ENCODE measurements around the gene NCAPG.

GRCh38 chr4:17894421-17894820 lies 83.6 kb downstream of the NCAPG start:
- TF ChIP-seq, protein P1, sequence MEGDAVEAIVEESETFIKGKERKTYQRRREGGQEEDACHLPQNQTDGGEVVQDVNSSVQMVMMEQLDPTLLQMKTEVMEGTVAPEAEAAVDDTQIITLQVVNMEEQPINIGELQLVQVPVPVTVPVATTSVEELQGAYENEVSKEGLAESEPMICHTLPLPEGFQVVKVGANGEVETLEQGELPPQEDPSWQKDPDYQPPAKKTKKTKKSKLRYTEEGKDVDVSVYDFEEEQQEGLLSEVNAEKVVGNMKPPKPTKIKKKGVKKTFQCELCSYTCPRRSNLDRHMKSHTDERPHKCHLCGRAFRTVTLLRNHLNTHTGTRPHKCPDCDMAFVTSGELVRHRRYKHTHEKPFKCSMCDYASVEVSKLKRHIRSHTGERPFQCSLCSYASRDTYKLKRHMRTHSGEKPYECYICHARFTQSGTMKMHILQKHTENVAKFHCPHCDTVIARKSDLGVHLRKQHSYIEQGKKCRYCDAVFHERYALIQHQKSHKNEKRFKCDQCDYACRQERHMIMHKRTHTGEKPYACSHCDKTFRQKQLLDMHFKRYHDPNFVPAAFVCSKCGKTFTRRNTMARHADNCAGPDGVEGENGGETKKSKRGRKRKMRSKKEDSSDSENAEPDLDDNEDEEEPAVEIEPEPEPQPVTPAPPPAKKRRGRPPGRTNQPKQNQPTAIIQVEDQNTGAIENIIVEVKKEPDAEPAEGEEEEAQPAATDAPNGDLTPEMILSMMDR (IDR thresholded peaks at IDR 0.05), result no peak
- TF ChIP-seq ZFX (IDR thresholded peaks at IDR 0.05; ENCODE audit: borderline replicate concordance), result no peak
